CD4-positive, CD25-positive, alpha-beta regulatory T cell (primary cell): ENCODE data around the gene AMBRA1. TPM values are rescaled to one million over a fixed set of nuclear protein-coding genes. Genes with fewer than 3 reads are reported as not detected.

Source experiments
- ATAC-seq, 2 donors: fragments of 150-1000 bp; cut with Tn5 transposase; one replicate each; pipeline ENCODE4 v1.10.0; 2021; ENCODE audit warnings: low read depth in 2 of 2, moderate number of reproducible peaks in 2 of 2, moderate library complexity in 1 of 2
- DNase-seq, 3 donors: peaks; one replicate each; pipeline versions ENCODE4 v3.0.0 to v3.0.0-alpha.2; 2012 to 2022; ENCODE audit warnings: mixed read lengths in 1 of 3
- H3K27ac ChIP-seq: one replicate; pipeline ENCODE4 v1.7.0; 2013; ENCODE audit warnings: mild to moderate bottlenecking, low read length; ENCODE audit not compliant: insufficient read depth, poor library complexity, severe bottlenecking
- H3K27me3 ChIP-seq: one replicate; pipeline ENCODE4 v1.7.0; 2013; ENCODE audit warnings: low read length; ENCODE audit not compliant: control insufficient read depth, insufficient read depth
- H3K36me3 ChIP-seq: one replicate; pipeline ENCODE4 v1.7.0; 2013; ENCODE audit warnings: mild to moderate bottlenecking, low read length, moderate library complexity; ENCODE audit not compliant: control insufficient read depth, insufficient read depth
- H3K4me1 ChIP-seq: 2 replicates; pipeline ENCODE4 v1.7.0; 2013; ENCODE audit warnings: mild to moderate bottlenecking, low read length; ENCODE audit not compliant: insufficient read depth, control insufficient read depth, poor library complexity, severe bottlenecking
- H3K4me3 ChIP-seq: one replicate; pipeline ENCODE4 v1.7.0; 2013; ENCODE audit warnings: low read depth, mild to moderate bottlenecking, low read length, moderate library complexity
- H3K9me3 ChIP-seq, 2 experiments: 1 replicate in 1 of 2; 2 replicates in 1 of 2; pipeline ENCODE4 v1.7.0; 2013; ENCODE audit warnings: low read length in 2 of 2, mild to moderate bottlenecking in 1 of 2, moderate library complexity in 1 of 2; ENCODE audit not compliant: control insufficient read depth in 2 of 2
- H3K27ac Mint-ChIP-seq, 3 donors: one replicate each; pipeline ENCODE4 v1.8.0; 2020 to 2022; ENCODE audit warnings: mild to moderate bottlenecking in 3 of 3, mixed read lengths in 3 of 3, moderate library complexity in 2 of 3
- H3K27me3 Mint-ChIP-seq: one replicate; pipeline ENCODE4 v1.8.0; 2022; ENCODE audit warnings: mild to moderate bottlenecking, mixed read lengths
- H3K36me3 Mint-ChIP-seq: one replicate; pipeline ENCODE4 v1.8.0; 2020; ENCODE audit warnings: mixed read lengths
- H3K4me1 Mint-ChIP-seq, 4 donors: one replicate each; pipeline ENCODE4 v1.8.0; 2020 to 2022; ENCODE audit warnings: mixed read lengths in 4 of 4, mild to moderate bottlenecking in 1 of 4
- H3K4me3 Mint-ChIP-seq, 4 donors: one replicate each; pipeline ENCODE4 v1.8.0; 2020 to 2022; ENCODE audit warnings: mild to moderate bottlenecking in 4 of 4, mixed read lengths in 4 of 4, moderate library complexity in 3 of 4
- H3K9me3 Mint-ChIP-seq, 7 donors: one replicate each; pipeline ENCODE4 v1.8.0; 2020 to 2022; ENCODE audit warnings: mixed read lengths in 7 of 7, mild to moderate bottlenecking in 3 of 7, moderate library complexity in 2 of 7
- polyA plus RNA-seq, 4 donors: library from polyadenylated mRNA; unstranded; fragments of 300-500 nt; fragmentation: Illumina TruSeq; gene quantifications; one replicate each; pipeline ENCODE4 v1.2.3, GENCODE V29; 2021
- total RNA-seq: library from RNA; stranded (reverse); gene quantifications from one replicate; pipeline ENCODE4 v1.2.3, GENCODE V29; 2022

The AMBRA1 gene
- total and polyA plus RNA-seq, 5 donors from 2014 or later: 8.2 to 61.0 (median 12.3) TPM

GRCh38 chr11:46351606-46352005, 242.2 kb downstream of the AMBRA1 start:
- H3K4me1 Mint-ChIP-seq: peaks cover 11 to 79% (median 46%) of the 10 kb centered on the region in 4 donors
- Histone ChIP-seq H3K27me3 (no peaks in the 10 kb centered on the region), H3K4me1 (peaks cover 84% of the 10 kb centered on the region), H3K36me3 (peaks cover 17% of the 10 kb centered on the region), H3K9me3 (no peaks in the 10 kb centered on the region), H3K27ac (peak overlapping the region; percentile 75), H3K4me3 (peak overlapping the region; percentile 65)
- H3K27ac Mint-ChIP-seq: peak overlapping the region; percentile 81 to 97 (median 87)
- peaks cover 22% of the 10 kb centered on the region for H3K36me3 Mint-ChIP-seq
- H3K9me3 Mint-ChIP-seq: no peaks in the 10 kb centered on the region
- DNase-seq (no peak), ATAC-seq (no peak)
- peaks cover 15% of the 10 kb centered on the region for H3K27me3 Mint-ChIP-seq
- peak overlapping the region; percentile 80 to 95 (median 89) for H3K4me3 Mint-ChIP-seq

GRCh38 chr11:46351148-46351547, 242.7 kb downstream of the AMBRA1 start:
- Mint-ChIP-seq H3K4me3 (peak overlapping the region; percentile 80 to 95 (median 89)), H3K27ac (peak overlapping the region; percentile 81 to 97 (median 87)), H3K9me3 (no peaks in the 10 kb centered on the region), H3K4me1 (peaks cover 7 to 79% (median 45%) of the 10 kb centered on the region in 4 donors), H3K27me3 (peaks cover 17% of the 10 kb centered on the region), H3K36me3 (peaks cover 18% of the 10 kb centered on the region)
- Histone ChIP-seq H3K9me3 (no peaks in the 10 kb centered on the region), H3K4me3 (peak overlapping the region; percentile 65), H3K36me3 (peaks cover 15% of the 10 kb centered on the region), H3K4me1 (peaks cover 85% of the 10 kb centered on the region), H3K27me3 (no peaks in the 10 kb centered on the region), H3K27ac (peak overlapping the region; percentile 75)
- no peak for ATAC-seq
- DNase-seq: no peak

GRCh38 chr11:46350695-46351094, 243.1 kb downstream of the AMBRA1 start:
- no peaks in the 10 kb centered on the region for H3K27me3 ChIP-seq
- Mint-ChIP-seq H3K4me3 (peak overlapping the region in 3 of 4 donors; percentile 80 to 95 (median 87)), H3K27me3 (peaks cover 17% of the 10 kb centered on the region), H3K4me1 (peaks cover 7 to 80% (median 44%) of the 10 kb centered on the region in 4 donors), H3K27ac (peak overlapping the region; percentile 81 to 97 (median 88)), H3K36me3 (peaks cover 18% of the 10 kb centered on the region), H3K9me3 (no peaks in the 10 kb centered on the region)
- peak overlapping the region; percentile 61 for H3K27ac ChIP-seq
- H3K36me3 ChIP-seq: peaks cover 15% of the 10 kb centered on the region
- ATAC-seq: no peak
- no peak overlapping the region for H3K4me3 ChIP-seq
- no peak for DNase-seq
- H3K4me1 ChIP-seq: peaks cover 86% of the 10 kb centered on the region
- no peaks in the 10 kb centered on the region for H3K9me3 ChIP-seq

- Histone ChIP-seq H3K9me3 (no peaks in the 10 kb centered on the region), H3K27me3 (no peaks in the 10 kb centered on the region), H3K4me3 (peak overlapping the region; percentile 92), H3K36me3 (peaks cover 9% of the 10 kb centered on the region), H3K27ac (peak overlapping the region; percentile 73), H3K4me1 (peaks cover 82% of the 10 kb centered on the region)
- Mint-ChIP-seq H3K9me3 (peaks cover 0 to 2% (median 0%) of the 10 kb centered on the region in 7 donors), H3K4me1 (peaks cover 7 to 83% (median 52%) of the 10 kb centered on the region in 4 donors), H3K4me3 (peak overlapping the region; percentile 92 to 99 (median 96)), H3K27ac (peak overlapping the region; percentile 88 to 97 (median 92)), H3K27me3 (peaks cover 17% of the 10 kb centered on the region), H3K36me3 (peaks cover 13% of the 10 kb centered on the region)
- ATAC-seq: peak; percentile 25 to 32
- DNase-seq: peak; percentile 34 to 87 (median 53)
Measured at GRCh38 chr11:46348566-46349401, 245.0 kb downstream of the AMBRA1 start.

- Mint-ChIP-seq H3K27me3 (peaks cover 25% of the 10 kb centered on the region), H3K4me1 (peaks cover 3 to 83% (median 55%) of the 10 kb centered on the region in 4 donors), H3K36me3 (peaks cover 12% of the 10 kb centered on the region), H3K27ac (peak overlapping the region; percentile 88 to 97 (median 92)), H3K9me3 (peaks cover 0 to 2% (median 0%) of the 10 kb centered on the region in 7 donors), H3K4me3 (peak overlapping the region; percentile 92 to 99 (median 96))
- H3K9me3 ChIP-seq: no peaks in the 10 kb centered on the region
- peak overlapping the region; percentile 73 for H3K27ac ChIP-seq
- ATAC-seq: no peak
- H3K27me3 ChIP-seq: no peaks in the 10 kb centered on the region
- H3K36me3 ChIP-seq: peaks cover 7% of the 10 kb centered on the region
- H3K4me3 ChIP-seq: peak overlapping the region; percentile 92
- peaks cover 72% of the 10 kb centered on the region for H3K4me1 ChIP-seq
- DNase-seq: no peak
Measured at GRCh38 chr11:46347637-46348311, 246.0 kb downstream of the AMBRA1 start.

GRCh38 chr11:46346886-46347636, 246.8 kb downstream of the AMBRA1 start, which contains the start of gene DGKZ:
Gene DGKZ, plus strand, starts transcription at chr11:46347463. Its CDS starts 197 bp downstream, at chr11:46347660.
- Mint-ChIP-seq H3K4me1 (peaks cover 0 to 83% (median 57%) of the 10 kb centered on the region in 4 donors), H3K36me3 (peaks cover 10% of the 10 kb centered on the region), H3K9me3 (peaks cover 0 to 2% (median 0%) of the 10 kb centered on the region in 7 donors), H3K27me3 (peaks cover 27% of the 10 kb centered on the region), H3K27ac (peak within 1 kb of the TSS; percentile 88 to 97 (median 92)), H3K4me3 (peak within 1 kb of the TSS; percentile 92 to 99 (median 96))
- peak within 1 kb of the TSS; percentile 73 for H3K27ac ChIP-seq
- peaks cover 72% of the 10 kb centered on the region for H3K4me1 ChIP-seq
- ATAC-seq (peak; percentile 82 to 84), DNase-seq (peak; percentile 88 to 95 (median 88))
- peaks cover 7% of the 10 kb centered on the region for H3K36me3 ChIP-seq
- no peaks in the 10 kb centered on the region for H3K27me3 ChIP-seq
- H3K9me3 ChIP-seq: no peaks in the 10 kb centered on the region
- peak within 1 kb of the TSS; percentile 92 for H3K4me3 ChIP-seq
